Retinal pigment epithelial cell (primary cell): ENCODE results near the gene WWOX.

Experiments
- DNase-seq: peaks from one replicate; pipeline ENCODE4 v3.0.0-alpha.2; 2010; ENCODE audit warnings: low read depth
- H3K4me3 ChIP-seq: 2 replicates; pipeline ENCODE4 v1.5.1; 2011; ENCODE audit warnings: mild to moderate bottlenecking, low read length, control low read depth, moderate library complexity
- TF ChIP-seq, protein P1 (sequence below): conservative IDR thresholded peaks from 2 replicates; pipeline ENCODE4 v1.5.1; 2011; ENCODE audit warnings: low read depth, low read length, control low read depth, inconsistent platforms

The WWOX gene

DNA sequence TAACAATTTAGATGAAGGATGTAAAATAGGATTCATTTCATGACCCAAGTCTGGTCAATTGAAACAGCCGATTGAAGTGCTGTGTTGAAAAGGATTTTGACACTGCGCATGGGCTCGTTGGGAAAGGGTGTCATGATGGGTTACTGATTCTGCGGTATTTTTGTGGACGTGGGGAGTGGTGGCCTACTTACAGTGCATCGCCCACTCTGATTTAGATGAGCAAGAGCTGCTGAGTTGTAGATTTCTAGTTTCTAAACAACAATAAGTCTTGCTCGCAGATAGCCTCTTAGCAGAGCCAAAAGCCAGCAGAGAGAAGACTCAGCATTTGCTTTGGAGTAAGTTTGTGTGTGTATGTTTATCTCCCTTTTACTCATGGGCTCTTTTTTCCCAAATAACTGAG lies 770.0 kb downstream of the WWOX start:
- no peak overlapping the region for H3K4me3 ChIP-seq
- TF ChIP-seq, protein P1, sequence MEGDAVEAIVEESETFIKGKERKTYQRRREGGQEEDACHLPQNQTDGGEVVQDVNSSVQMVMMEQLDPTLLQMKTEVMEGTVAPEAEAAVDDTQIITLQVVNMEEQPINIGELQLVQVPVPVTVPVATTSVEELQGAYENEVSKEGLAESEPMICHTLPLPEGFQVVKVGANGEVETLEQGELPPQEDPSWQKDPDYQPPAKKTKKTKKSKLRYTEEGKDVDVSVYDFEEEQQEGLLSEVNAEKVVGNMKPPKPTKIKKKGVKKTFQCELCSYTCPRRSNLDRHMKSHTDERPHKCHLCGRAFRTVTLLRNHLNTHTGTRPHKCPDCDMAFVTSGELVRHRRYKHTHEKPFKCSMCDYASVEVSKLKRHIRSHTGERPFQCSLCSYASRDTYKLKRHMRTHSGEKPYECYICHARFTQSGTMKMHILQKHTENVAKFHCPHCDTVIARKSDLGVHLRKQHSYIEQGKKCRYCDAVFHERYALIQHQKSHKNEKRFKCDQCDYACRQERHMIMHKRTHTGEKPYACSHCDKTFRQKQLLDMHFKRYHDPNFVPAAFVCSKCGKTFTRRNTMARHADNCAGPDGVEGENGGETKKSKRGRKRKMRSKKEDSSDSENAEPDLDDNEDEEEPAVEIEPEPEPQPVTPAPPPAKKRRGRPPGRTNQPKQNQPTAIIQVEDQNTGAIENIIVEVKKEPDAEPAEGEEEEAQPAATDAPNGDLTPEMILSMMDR = no peak
- DNase-seq = no peak

DNA sequence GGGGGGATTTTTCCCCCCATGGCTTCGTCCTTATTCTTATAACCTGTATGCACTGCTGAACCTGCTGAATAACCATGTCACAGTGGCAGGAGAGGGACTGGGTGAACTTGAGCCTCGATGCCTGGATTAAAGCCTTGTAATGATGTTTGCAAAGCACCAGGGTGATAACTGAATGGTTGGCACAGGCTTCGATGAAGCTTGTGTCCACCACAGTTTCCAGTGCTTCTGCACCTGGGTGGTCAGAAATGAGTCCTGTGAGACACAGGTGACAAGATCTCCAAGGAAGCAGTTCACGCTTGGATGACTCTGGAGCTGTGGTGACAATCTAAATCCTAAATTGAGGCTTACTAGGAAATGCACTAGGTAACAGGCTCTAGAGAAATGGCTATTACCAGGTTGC lies 771.8 kb downstream of the WWOX start:
- H3K4me3 ChIP-seq = no peak overlapping the region
- no peak for DNase-seq
- TF ChIP-seq, protein P1 = no peak

DNA sequence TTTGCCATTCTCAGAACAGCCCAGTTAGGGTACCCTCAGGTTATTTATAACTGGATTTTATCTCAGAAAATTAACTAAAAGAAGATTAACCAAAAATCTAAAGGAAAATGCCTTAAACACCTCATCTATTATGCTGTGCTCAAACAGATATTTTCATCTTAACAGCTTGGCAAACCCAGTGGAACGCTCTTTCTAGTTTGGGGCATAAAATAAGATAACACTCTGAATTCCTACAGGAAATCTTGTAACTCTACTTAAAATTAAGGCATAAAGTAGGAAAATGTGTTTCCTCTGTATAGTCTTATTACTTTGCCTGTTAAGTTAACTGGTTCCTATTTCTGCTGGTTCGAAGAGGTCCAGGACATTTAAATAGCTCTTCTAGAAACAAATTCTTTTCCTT lies 777.2 kb downstream of the WWOX start:
- TF ChIP-seq, protein P1 = no peak
- H3K4me3 ChIP-seq = no peak overlapping the region
- DNase-seq = no peak

DNA sequence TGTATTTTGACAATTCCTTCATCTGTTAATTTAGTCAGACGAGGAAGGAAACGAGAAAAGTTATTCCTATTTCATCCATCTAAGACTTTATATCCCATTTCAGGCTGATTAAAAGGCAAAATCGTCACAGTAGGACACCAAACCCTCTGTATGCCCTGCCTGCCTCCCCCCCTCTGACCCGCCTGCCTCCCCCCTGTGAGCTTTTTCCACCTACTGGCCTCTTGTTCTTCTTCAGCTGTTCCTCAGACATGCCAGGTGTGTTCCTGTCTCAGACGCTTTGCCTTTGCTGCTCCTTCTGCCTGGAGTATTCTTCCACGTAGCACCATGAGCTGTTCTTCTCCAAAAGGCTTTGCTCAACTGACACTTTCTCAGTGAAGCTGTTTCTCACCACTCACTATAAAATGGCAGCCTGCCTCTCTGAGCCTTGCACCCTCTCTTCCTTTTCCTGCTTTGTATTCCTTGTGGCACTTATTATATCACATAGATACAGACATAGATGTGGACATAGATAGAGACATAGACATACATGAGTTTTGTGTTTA lies 777.7 kb downstream of the WWOX start:
- H3K4me3 ChIP-seq = no peak overlapping the region
- DNase-seq = no peak
- TF ChIP-seq, protein P1 = no peak

DNA sequence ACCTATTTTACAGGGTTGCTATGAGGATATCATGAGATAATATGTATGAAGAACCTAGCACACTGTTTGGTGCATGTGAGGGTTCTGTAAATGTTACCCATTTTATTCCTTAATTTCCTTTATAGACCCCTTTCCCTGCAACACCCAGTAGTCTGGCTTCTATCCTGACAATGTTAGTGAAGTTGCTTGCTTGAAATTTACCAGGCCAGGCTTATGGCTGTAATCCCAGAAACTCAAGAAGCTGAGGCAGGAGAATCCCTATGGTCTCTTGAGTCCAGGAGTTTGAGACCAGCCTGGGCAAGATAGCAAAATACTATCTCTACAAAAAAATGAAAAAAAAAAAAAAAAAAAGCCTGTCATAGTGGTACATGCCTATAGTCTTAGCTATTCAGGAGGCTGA lies 779.1 kb downstream of the WWOX start:
- TF ChIP-seq, protein P1 = no peak
- no peak overlapping the region for H3K4me3 ChIP-seq
- no peak for DNase-seq

DNA sequence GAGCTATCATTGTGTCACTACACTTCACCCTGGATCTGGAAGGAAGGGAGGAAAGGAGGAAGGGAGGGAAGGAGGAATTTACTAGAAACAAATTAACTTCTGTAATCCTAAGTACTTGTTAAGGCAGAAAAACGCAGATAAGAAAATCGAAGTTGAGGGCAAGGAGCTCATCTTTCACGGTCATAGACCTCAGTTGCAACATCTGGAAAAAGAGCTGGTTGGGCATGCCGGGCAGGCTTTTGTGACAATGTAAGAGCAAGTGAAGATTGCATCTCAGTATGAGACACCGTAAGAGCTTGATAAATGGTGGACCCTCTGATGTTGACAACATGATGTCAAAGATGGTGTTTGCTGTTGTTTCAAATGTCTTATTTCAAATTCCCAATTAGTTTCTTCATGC lies 779.6 kb downstream of the WWOX start:
- no peak overlapping the region for H3K4me3 ChIP-seq
- DNase-seq = no peak
- TF ChIP-seq, protein P1 = no peak

DNA sequence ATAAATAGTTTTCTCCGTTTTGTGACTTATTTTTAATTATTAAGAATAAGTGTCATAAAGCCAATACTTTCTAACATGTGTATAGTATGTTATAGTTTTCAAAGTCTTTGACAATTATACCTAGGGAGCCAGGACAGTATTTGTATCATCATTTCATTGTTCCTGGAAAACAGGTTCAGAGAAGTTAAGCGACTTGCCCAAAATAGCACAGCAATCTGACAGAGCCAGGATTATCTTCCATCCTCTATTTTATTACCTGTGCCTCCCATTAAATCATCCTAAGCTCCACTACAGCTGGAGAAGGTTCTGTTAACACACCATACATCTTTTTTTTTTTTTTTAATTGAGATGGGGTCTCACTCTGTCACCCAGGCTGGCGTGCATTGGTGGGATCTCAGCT lies 782.7 kb downstream of the WWOX start:
- DNase-seq = no peak
- no peak overlapping the region for H3K4me3 ChIP-seq
- TF ChIP-seq, protein P1 = no peak
